Measurements from ENCODE around the gene KRTAP10-9.
"Not testable (repeated sequence)": the region's sequence is repeated elsewhere in the genome, so short reads cannot be mapped to it uniquely, and the experiment has no call there.

The KRTAP10-9 gene, protein sequence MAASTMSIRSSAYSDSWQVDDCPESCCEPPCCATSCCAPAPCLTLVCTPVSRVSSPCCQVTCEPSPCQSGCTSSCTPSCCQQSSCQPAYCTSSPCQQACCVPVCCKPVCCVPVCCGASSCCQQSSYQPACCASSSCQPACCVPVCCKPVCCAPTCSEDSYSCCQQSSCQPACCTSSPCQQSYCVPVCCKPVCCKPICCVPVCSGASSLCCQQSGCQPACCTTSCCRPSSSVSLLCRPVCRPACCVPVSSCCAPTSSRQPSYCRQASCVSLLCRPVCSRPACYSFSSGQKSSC

DNA sequence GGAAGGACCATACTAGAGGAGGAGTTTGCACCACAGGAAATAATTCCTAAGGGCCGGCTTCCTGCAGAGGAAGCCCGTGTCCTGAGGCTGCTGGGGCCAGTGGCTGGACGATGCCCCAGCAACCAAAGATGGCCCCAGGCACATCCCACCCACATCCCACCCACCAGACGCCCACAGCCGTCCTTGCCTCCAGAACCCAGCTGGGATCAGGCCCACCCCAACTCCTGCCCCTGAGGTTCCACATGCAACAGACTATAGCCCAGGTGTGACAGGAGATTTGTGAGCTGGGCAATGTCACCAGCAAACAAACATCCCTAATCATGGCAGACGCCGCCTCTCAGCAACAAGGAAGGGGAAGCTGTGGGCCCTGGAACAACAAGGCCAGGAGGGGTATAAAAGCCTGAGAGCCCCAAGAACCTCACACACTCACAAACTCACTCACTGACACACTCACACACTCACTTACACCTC, at the start of gene KRTAP10-9:
Gene KRTAP10-9 (plus strand): TSS at position 421 of the 471 bp plus-strand sequence. CDS start 79 bp downstream, outside the sequence.
- DNase-seq: no peak

DNA sequence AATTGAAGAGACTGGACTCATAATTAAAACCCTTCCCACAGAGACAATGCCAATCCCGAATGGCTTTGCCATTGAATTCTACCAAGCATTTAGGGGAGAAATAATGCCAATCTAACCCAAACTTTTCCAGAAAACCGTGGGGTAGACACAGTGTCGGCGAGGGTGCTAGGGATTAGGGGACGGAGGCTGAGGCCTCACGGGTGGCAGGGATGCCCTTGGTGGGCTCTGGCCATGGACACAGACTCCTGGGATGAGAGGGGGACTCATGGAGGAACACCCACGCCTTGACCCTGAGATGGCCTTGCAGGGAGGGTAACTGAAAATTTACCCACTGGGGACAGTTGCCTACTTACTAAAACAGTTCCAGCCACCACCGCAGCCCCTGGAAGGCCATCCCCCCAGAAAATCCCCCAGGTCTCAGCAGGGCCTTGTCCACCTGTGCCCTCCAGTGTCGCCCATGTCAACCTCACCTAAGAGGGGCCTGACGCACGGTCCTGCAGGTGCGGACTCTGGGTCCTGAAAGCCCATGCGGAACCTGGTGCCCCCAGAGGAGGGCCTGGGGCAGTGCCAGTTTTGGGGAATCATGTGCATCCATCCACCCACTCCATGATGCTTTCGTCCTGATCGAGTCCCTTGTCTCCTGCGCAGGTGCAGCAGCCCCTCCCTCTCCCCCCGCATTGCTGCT, 48.4 kb upstream of the KRTAP10-9 start:
- no peak for DNase-seq

DNA sequence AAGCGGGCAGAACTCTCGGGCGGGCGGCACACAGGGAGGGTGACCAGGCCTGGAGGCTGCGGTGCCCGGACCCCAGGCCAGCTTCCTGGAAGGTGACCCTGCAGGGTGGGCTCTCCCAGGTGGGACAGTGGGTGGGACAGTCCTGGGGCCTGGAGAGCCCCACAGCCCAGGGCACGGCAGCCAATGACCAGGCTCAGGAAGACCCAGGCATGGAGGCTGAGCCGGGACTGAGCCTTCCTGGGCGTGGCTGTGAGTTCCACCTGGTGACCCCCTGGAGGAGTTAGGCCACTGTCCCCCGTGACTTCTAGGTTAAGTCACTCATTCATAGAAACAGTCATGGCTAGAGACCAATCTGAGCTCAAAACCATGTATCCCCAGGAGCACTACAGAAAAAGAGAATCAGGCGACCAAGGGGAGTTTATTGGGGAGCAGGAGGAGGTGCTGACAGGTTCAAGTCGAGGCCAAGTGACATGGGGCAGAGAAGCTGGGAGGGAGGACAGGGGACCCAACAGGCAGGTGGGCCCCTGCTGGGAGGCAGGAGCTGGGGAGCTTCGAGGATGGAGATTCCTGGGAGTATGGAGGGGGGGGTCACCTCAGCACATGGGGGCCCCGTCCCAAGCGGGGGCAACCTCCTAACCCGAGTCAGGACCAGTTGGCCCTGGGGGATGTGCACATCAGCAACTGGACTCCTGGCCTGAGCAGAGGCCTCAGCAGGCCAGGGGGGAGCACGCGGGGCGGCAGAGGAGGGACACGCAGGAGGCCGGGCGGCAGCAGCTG, 47.6 kb upstream of the KRTAP10-9 start:
- no peak for DNase-seq

DNA sequence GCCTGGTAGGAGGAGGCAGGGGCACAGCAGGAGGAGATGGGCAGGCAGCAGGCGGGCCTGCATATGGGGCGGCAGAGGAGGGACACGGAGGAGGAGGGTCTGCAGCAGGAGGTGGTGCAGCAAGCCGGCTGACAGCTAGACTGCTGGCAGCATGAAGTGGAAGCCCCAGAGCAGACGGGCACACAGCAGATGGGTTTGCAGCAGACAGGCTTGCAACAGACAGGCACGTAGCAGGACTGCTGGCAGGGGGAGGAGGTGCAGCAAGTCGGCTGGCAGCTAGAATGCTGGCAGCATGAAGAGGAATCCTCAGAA, 47.1 kb upstream of the KRTAP10-9 start:
- no peak for DNase-seq

DNA sequence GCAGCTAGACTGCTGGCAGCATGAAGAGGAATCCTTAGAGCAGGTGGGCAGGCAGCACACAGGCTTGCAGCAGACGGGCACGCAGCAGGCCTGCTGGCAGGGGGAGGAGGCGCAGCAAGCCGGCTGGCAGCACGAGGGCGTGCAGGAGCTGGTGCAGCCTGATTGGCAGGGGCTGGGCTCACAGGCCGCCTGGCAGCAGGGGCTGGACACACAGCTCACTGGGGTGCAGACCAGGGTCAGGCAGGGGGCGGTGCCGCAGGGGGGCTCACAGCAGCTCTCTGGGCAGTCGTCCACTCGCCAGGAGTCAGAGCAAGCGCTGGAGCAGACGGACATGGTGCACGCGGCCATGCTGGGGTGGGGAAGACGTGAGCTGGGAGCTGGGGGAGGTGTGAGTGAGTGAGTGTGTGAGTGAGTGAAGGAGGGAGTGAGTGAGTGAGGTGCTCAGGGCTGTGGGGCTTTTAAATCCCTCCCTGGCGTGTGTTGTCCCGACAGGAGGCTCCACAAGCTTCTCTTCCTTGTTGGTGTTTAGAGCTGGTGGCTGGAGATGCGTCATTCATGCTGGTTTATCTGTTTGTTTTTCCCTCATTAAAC, 46.6 kb upstream of the KRTAP10-9 start, which contains the start of gene KRTAP10-5:
Gene KRTAP10-5 (minus strand): TSS at position 374 of the 591 bp plus-strand sequence. CDS start 26 bp downstream, at position 348.
- not testable (repeated sequence) for DNase-seq

DNA sequence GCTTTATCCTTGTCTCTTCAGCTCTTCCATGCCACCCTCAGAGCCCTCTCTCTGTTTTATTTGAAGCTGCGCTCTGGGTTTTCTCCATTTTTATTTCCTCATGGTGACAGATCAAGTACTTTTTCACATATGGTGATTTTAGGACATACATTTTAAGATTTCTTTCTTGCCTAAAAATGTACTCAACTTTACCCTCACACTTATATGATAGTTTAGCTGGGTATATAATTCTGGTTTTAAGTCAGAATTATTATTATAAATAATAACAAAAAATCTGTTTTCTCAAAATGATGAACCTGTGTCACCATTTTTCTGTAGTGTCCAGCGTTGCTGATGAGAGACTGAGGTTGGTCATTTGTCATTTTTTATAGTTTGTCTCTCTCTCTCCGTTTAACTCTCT, 45.7 kb upstream of the KRTAP10-9 start:
- no peak for DNase-seq

DNA sequence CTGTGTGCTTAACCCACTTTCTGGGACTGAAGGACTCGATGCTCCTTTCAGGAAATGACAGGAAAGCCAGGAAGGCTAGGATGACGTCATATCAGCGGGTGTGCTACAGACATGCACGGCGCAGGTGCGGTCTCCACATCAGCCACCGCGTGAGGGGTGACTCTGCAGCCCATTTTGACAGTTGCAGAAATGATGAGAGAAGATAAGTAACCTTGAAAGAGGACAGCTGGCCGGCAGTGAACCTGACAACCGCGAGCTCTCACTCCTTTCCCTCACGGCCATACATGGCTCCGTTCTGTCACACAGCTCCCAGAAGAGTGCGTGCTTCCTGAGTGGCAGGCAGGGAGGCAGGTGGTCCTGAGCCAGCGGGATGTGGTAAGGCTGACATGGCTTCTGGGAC, 44.8 kb upstream of the KRTAP10-9 start:
- no peak for DNase-seq

DNA sequence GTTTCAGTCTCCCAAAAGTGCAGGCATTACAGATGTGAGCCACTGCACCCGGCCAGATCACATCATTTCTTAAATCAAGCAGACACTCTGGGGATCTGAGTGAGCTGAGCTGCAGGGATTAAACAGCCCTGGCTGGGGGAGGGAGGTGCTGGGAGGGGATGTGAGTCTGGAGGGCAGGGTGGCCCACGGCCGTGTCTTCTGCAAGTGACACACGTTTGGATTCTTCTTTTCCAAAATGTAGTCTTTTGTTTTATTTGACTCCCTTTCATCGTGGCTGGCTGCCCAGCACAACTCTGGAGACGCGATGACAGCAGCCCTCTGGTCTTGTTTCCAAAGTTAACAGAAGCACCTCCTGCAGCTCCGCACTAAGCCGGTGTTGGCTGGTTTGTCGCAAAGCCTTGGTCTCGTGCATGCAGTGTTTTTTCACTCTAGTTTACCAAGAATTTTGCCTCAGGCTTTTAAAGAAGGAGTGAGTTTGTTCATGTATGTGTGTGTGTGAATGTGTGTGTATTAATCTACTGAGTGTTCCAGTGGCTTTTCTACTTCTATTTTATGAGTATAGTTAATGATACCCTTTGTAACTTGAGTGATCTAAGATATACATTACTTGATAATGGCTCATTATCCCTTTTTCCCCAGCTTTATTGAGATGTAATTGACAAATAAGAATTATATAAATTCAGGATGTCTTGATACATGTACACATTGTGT, 43.6 kb upstream of the KRTAP10-9 start:
- no peak for DNase-seq

DNA sequence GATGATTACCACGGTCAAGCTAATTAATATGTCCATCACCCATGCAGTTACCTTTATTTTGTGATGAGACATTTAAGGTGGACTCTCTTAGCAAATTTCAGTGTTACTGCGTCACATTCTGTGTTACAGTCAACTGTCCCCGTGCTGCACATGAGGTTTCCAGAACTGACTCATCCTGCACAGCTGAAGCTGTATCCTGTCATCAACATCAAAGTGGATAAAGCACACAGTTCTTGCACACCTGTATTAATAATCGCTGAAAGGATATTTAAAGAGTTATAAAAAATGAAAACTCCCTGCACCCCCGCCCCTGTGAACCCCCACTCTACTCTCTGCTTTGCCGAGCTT, 43.1 kb upstream of the KRTAP10-9 start:
- peak; percentile 7 for DNase-seq

DNA sequence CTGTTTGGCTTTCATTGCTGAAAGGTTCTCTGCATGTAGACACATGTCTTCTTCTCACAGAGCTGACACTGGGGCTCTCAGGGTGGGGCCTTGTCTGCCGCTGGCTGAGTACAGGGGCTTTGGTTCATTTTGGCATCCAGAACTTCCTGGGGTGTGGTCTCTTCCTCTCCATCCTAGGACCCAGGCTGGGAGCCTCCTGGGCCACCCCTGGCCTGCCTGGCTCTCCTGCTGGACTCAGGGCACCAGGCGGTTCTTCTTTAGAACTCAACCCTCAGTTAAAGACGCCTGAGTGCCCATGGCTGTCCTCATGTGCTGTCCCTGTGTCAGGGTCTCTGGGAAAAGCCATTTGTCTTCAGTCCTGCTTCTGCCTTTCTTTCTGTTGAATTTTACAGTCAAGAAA, 41.0 kb upstream of the KRTAP10-9 start:
- DNase-seq: no peak

DNA sequence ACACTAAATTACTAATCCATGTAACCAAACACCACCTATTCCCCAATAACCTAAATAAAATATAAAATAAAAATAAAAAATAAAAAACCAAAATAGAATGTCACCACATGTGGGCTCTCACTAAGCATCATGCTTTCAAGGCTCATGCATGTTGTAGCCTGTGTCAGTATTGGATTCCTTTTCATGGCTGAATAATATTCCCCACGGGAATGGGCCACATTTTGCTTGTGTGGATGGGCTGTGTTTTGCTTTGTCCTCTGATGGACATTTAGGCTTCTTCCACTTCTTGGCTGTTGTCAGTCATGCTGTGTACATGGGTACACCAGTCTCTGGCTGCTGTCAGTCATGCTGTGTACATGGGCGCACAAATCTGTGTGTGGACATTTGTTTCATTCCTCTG, 37.8 kb upstream of the KRTAP10-9 start:
- no peak for DNase-seq

DNA sequence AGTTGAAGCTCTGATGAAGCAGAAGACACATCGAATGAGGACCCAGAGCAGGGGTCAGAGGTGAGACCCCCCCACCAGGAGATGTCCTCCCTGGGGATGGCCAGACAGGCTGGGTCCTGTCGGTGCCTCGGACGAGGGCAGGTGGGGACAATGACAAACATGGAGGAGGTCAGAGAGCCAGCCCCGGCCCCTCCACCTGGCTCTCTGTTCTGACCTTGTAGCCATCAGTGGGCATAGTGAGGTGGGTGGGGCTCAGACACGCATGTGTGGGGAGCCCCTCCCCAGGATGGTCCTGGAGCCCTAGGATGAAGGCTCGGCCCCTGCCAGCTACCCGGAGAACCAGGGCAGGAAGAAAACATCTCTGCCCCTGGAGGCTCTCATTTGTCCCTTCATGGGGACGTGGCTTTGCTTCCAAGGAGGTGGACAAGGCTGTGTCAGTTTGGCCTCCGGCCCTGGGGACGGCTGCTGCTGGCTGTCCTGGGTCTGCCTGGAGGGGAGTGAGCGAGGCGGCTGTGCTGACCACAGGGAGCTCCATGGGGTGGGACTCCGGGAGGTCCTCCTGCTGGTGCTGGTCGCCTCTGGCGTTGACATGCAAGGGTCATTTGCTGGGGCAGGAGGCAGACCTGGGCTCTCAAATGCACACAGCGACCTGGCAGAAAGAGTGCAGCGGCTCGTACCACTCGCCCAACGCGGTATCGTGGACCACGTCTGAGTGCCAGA, 37.1 kb upstream of the KRTAP10-9 start:
- no peak for DNase-seq

DNA sequence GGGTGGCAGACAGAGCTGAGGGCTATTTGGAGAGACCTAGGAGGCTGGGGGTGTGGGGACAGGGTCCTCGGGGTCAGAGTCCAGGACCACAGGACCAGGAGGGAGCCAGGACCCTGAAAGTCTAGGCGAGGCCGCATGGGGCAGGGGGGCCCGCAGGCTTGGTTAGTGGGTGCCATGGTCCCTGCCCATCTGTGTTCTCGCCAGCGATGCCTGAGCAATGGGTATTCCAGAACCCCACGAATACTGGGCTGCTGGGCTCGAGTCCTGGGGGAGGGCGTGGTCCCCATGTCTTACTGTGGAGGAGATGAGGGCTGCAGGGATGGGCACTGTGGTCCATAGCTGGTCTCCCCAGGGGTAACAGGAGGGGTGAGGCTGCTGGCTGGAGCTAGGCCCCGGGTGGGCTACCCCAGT, 36.6 kb upstream of the KRTAP10-9 start:
- DNase-seq: no peak

DNA sequence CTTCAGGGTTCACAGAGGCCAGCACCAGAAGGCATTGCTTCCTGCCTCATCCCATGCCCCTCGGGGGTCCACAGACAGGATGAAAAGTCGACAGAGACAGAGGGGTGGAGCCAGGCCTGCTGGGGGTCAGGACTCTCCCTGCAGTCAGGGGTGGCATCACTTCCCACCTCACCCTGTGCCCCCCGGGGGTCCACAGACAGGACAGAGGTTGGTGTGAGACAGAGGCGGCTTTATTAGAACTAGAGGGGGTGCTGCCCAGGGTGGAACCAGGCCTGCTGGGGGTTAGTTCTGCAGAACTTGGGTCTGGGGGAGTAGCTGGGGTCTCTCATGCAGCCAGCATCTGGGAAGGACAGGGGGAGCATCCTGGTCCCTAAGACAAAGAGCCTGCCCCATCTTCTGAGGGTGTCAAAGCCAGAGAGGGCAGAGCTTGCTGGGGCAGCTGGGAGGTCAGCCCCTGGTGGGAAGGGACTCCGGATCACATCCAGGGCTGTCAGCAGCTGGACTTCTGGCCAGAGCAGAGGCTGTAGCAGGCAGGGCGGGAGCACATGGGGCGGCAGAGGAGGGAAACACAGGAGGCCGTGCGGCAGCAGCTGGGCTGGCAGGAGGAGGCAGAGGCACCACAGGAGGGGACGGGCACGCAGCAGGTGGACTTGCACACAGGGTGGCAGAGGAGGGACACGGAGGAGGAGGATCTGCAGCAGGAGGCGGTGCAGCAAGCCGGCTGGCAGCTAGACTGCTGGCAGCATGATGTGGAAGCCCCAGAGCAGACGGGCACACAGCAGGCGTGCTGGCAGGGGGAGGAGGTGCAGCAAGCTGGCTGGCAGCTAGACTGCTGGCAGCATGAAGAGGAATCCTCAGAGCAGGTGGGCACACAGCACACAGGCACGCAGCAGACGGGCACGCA, 35.7 kb upstream of the KRTAP10-9 start:
- DNase-seq: not testable (repeated sequence)

DNA sequence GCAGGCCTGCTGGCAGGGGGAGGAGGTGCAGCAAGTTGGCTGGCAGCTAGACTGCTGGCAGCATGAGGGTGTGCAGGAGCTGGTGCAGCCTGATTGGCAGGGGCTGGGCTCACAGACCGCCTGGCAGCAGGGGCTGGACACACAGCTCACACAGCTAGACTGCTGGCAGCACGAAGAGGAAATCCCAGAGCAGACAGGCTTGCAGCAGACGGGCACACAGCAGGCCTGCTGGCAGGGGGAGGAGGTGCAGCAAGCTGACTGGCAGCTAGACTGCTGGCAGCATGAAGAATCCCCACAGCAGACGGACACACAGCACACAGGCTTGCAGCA, 35.1 kb upstream of the KRTAP10-9 start:
- DNase-seq: not testable (repeated sequence)

DNA sequence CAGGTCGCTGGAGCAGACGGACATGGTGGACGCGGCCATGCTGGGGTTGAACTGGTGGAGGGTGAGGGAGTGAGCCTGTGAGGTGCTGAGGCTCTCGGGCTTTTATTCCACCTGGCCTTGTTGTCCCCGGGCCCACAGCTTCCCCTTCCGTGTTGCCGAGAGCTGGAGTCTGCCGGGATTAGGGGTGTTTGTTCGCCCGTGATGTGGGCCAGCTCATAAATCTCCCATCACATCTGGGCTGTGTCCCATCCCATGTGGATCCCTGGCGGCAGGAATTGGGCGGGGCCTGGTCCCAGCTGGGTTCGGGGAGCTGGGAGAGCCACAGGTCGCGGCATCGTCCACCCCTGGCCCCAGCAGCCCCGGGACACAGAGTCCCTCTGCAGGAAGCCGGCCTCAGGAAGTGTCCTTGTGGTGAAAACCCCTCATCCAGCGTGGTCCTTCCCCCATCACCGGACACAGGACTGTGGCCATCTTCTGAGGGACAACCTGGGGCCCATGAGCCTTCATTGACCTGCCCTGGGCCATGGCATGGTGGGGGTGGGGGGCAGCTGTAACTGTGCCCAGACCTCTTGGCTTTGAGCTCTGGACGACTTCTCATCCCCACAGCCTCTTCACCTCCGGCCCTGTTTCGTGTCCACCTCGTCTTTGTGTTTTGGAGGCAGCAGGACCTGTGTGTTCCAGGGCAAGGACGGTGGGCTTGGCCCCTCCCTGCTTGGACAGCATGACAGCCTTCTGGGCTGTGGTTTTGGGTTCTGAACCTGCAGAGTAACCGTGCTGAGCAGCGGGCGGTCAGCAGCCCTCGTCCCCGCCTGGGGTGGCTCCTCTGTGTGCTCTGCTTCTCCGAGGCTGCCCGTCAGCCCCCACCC, 34.2 kb upstream of the KRTAP10-9 start, which contains the start of gene KRTAP10-6:
Gene KRTAP10-6 (minus strand): TSS at position 60 of the 866 bp plus-strand sequence. CDS start 21 bp downstream, at position 39.
- DNase-seq: no peak

DNA sequence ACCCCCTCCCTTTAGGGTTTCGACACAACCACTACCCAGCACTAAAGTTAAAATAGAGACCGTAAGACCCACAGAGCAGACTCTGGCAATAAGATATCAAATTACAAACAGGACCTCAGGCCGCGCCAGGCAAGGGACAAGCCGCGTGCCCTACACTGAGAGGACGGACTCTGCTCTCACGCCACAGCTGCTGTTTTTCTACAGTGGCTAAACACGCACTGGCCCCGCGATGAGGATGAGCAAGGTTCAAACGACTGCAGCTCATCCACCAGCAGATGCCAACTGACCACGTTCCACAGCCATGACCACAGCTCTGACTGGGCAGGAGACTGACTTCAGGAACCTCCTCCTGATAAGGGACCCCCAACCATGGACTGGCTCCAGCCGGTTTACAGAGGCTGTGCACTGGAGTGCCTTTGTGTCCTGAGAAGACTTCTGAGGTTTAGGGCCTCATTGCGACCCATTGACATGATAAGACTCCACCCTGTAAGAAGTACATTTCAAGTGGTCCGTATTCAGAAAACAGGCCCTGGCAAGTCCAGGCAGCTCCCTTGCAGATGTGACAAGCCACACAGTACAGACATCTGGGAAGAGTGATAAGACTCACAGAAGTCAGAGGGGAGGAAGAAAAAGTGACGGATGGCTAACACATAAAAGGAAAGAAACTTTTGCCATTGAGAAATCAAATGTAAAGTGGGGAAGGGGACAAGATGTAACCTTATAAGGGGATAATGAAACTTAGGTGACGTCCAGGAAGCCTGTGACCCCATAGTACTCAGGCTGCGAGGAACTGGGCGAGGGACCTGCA, 33.1 kb upstream of the KRTAP10-9 start:
- no peak for DNase-seq

DNA sequence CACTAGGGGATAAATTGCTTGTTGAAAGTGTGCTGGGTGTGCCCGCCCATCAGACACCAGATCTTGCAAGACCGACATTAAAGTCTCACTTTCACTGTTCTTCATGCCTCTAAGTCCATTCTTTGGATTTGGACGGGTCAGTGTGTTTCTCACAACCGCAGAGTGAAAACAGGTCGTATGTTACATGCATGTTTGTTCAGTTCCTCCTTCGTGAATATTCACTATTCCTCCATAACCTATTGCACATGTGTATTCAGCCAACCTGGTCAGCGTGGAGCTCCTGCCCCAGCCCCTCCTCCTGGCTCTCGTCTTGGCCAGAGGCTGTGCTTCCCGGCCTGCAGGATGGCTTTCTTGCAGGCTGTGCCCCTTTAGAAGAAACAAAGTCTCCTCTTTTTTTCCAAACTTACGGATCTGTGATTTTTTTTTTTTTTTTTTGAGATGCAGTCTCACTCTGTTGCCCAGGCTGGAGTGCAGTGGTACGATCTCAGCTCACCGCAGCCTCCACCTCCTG, 32.4 kb upstream of the KRTAP10-9 start:
- no peak for DNase-seq

DNA sequence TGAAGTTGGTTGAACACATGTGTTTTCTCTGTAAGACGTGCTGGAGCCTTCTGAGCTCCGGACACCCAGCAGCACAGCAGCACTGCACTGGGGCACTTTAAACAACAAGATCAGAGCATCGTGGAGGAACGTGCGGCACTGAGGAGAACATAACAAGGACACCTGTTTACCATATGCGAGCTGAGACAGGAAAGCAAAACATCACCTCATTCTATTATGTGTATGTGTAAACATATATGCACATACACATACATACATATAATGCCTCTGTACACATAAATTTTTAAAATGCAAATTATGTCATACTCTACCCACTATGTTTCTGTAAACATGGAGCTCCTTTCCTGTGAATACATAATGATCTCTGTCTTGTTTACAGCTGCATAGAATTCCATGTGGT, 31.4 kb upstream of the KRTAP10-9 start:
- no peak for DNase-seq
